H1 (cell line): Measurements from ENCODE around the gene PTPN5. TPM values are rescaled to one million over a fixed set of nuclear protein-coding genes. Genes with fewer than 3 reads are reported as not detected.

Source experiments
- CTCF ChIA-PET: fragments of 300-600 bp; sonication (Branson Sonifier 250); formaldehyde crosslinking; loops from one replicate; lab custom pipeline; 2021; ENCODE audit not compliant: partially characterized antibody; lab: Charles Lee
- POLR2A ChIA-PET: fragments of 300-600 bp; sonication (Branson Sonifier 250); formaldehyde crosslinking; loops from one replicate; lab custom pipeline; 2021; ENCODE audit warnings: inconsistent platforms; ENCODE audit not compliant: partially characterized antibody; lab: Charles Lee
- DNase-seq, 2 experiments: peaks; one replicate each; pipeline versions ENCODE4 v3.0.0 to v3.0.0-alpha.2; 2010 to 2022; ENCODE audit warnings: low spot score in 2 of 2, low read depth in 1 of 2, mixed read lengths in 1 of 2
- FAIRE-seq: peaks from 2 replicates; lab custom pipeline; 2011; peaks lifted over from hg19 to GRCh38; lab: Jason Lieb, UNC
- H2AFZ ChIP-seq: 2 replicates; pipeline ENCODE4 v1.8.1; 2012; ENCODE audit warnings: low read length, inconsistent platforms
- H2AK5ac ChIP-seq: 2 replicates; pipeline ENCODE4 v1.6.1; 2013; ENCODE audit warnings: low read depth, low read length
- H2BK120ac ChIP-seq: replicated peaks from 2 replicates; pipeline ENCODE3; 2013; ENCODE audit warnings: low read depth, low read length, inconsistent platforms
- H2BK12ac ChIP-seq: 2 replicates; pipeline ENCODE4 v1.6.1; 2013; ENCODE audit warnings: low read depth, low read length
- H2BK15ac ChIP-seq: 2 replicates; pipeline ENCODE4 v1.6.1; 2013; ENCODE audit warnings: low read length
- H2BK20ac ChIP-seq: 2 replicates; pipeline ENCODE4 v1.6.1; 2013; ENCODE audit warnings: low read length
- H2BK5ac ChIP-seq: 2 replicates; pipeline ENCODE4 v1.6.1; 2013; ENCODE audit warnings: low read depth, low read length
- H3K14ac ChIP-seq: 2 replicates; pipeline ENCODE4 v1.6.1; 2013; ENCODE audit warnings: inconsistent platforms; ENCODE audit not compliant: insufficient read length
- H3K18ac ChIP-seq: 2 replicates; pipeline ENCODE4 v1.6.1; 2013; ENCODE audit warnings: low read length; ENCODE audit errors: extremely low read depth
- H3K23ac ChIP-seq: 2 replicates; pipeline ENCODE4 v1.6.1; 2013; ENCODE audit warnings: inconsistent platforms; ENCODE audit not compliant: insufficient read length
- H3K23me2 ChIP-seq: 2 replicates; pipeline ENCODE4 v1.6.1; 2013; ENCODE audit warnings: low read depth, low read length
- H3K27ac ChIP-seq: 2 replicates; pipeline ENCODE4 v1.6.1; 2011; ENCODE audit warnings: low read depth, low read length, inconsistent platforms
- H3K27me3 ChIP-seq, 4 experiments: replicated peaks in 1 of 4; 1 replicate in 1 of 4; 2 replicates in 3 of 4; pipeline versions ENCODE4 v1.6.1 to v1.8.1; 2011 to 2013; ENCODE audit warnings: low read length in 3 of 4, mild to moderate bottlenecking in 3 of 4, inconsistent platforms in 2 of 4, mixed read lengths in 2 of 4, moderate library complexity in 1 of 4; ENCODE audit not compliant: control insufficient read depth in 3 of 4, insufficient read depth in 3 of 4; ENCODE audit errors: extremely low read depth in 1 of 4
- H3K36me3 ChIP-seq, 4 experiments: 2 replicates each; pipeline versions ENCODE4 v1.6.1 to v1.8.1; 2011 to 2013; ENCODE audit warnings: mild to moderate bottlenecking in 4 of 4, low read length in 3 of 4, moderate library complexity in 2 of 4, control low read depth in 1 of 4, inconsistent platforms in 1 of 4; ENCODE audit not compliant: insufficient read depth in 4 of 4, control insufficient read depth in 2 of 4
- H3K4ac ChIP-seq: replicated peaks from 2 replicates; pipeline ENCODE3; 2013; ENCODE audit warnings: low read length, low read depth, mixed read lengths, inconsistent platforms; ENCODE audit not compliant: insufficient read length
- H3K4me1 ChIP-seq, 4 experiments: replicated peaks in 1 of 4; 1 replicate in 1 of 4; 2 replicates in 3 of 4; pipeline versions ENCODE4 v1.6.1 to v1.8.1; 2011 to 2013; ENCODE audit warnings: low read length in 3 of 4, inconsistent platforms in 2 of 4, mixed read lengths in 1 of 4; ENCODE audit not compliant: insufficient read depth in 4 of 4, control insufficient read depth in 3 of 4
- H3K4me2 ChIP-seq, 2 experiments: 2 replicates each; pipeline versions ENCODE4 v1.6.1 to v1.8.1; 2011 to 2013; ENCODE audit warnings: low read depth in 2 of 2, low read length in 2 of 2, control low read depth in 1 of 2, inconsistent platforms in 1 of 2, mild to moderate bottlenecking in 1 of 2; ENCODE audit not compliant: insufficient read depth in 1 of 2
- H3K4me3 ChIP-seq, 4 experiments: fragments of 200-600, 300-600 bp in 1 of 4; sonication (generic), shearing (Covaris generic), sonication (Bioruptor Twin) in 1 of 4; 2 replicates each; pipeline versions ENCODE4 v1.5.1 to v1.8.1; 2011 to 2016; ENCODE audit warnings: low read length in 4 of 4, low read depth in 3 of 4, control low read depth in 2 of 4, inconsistent platforms in 2 of 4, mild to moderate bottlenecking in 2 of 4, mixed read lengths in 1 of 4, moderate library complexity in 1 of 4; ENCODE audit not compliant: insufficient read depth in 2 of 4; ENCODE audit errors: extremely low read depth in 1 of 4
- H3K56ac ChIP-seq: replicated peaks from 2 replicates; pipeline ENCODE3; 2013; ENCODE audit warnings: low read depth, mild to moderate bottlenecking, mixed read lengths, low read length, inconsistent platforms; ENCODE audit not compliant: insufficient read length
- H3K79me1 ChIP-seq: 2 replicates; pipeline ENCODE4 v1.6.1; 2013; ENCODE audit warnings: low read depth, low read length, control low read depth
- H3K79me2 ChIP-seq, 2 experiments: 2 replicates each; pipeline versions ENCODE4 v1.6.1 to v1.8.1; 2012 to 2013; ENCODE audit warnings: low read length in 2 of 2, mild to moderate bottlenecking in 2 of 2, inconsistent platforms in 1 of 2; ENCODE audit not compliant: insufficient read depth in 2 of 2, control insufficient read depth in 1 of 2
- H3K9ac ChIP-seq, 4 experiments: replicated peaks in 1 of 4; 1 replicate in 1 of 4; 2 replicates in 3 of 4; pipeline versions ENCODE4 v1.6.1 to v1.8.1; 2011 to 2013; ENCODE audit warnings: low read depth in 3 of 4, low read length in 3 of 4, control low read depth in 2 of 4, mild to moderate bottlenecking in 2 of 4, moderate library complexity in 2 of 4, inconsistent platforms in 1 of 4; ENCODE audit errors: extremely low read depth in 1 of 4
- H3K9me3 ChIP-seq, 2 experiments: 2 replicates each; pipeline versions ENCODE4 v1.6.1 to v1.8.1; 2012 to 2013; ENCODE audit warnings: mild to moderate bottlenecking in 2 of 2, moderate library complexity in 2 of 2, control low read depth in 1 of 2, inconsistent platforms in 1 of 2, low read depth in 1 of 2, low read length in 1 of 2, mixed read lengths in 1 of 2; ENCODE audit not compliant: insufficient read depth in 2 of 2
- H4K20me1 ChIP-seq, 2 experiments: replicated peaks in 1 of 2; 2 replicates each; pipeline versions ENCODE3 to v1.8.1; 2011 to 2013; ENCODE audit warnings: inconsistent platforms in 2 of 2, low read length in 2 of 2, mild to moderate bottlenecking in 1 of 2; ENCODE audit not compliant: insufficient read depth in 2 of 2, control insufficient read depth in 1 of 2
- H4K5ac ChIP-seq: 2 replicates; pipeline ENCODE4 v1.6.1; 2013; ENCODE audit warnings: low read length, low read depth, mixed read lengths, inconsistent platforms; ENCODE audit not compliant: insufficient read length
- H4K8ac ChIP-seq: 2 replicates; pipeline ENCODE4 v1.8.0; 2013; ENCODE audit warnings: mild to moderate bottlenecking, moderate library complexity, low read length, inconsistent platforms; ENCODE audit not compliant: insufficient read depth; ENCODE audit errors: extremely low read depth
- H4K91ac ChIP-seq: replicated peaks from 2 replicates; pipeline ENCODE3; 2013; ENCODE audit warnings: low read length, mixed read lengths, inconsistent platforms; ENCODE audit not compliant: insufficient read length
- BACH1 ChIP-seq: IDR thresholded peaks from 2 replicates; pipeline ENCODE4 v1.6.1; 2012; ENCODE audit warnings: low read length, improper control_type of control experiment
- BRCA1 ChIP-seq: IDR thresholded peaks from 2 replicates; pipeline ENCODE4 v1.6.1; 2012; ENCODE audit warnings: low read depth, low read length, improper control_type of control experiment
- CEBPB ChIP-seq: IDR thresholded peaks from 2 replicates; pipeline ENCODE4 v1.6.1; 2012; ENCODE audit warnings: low read depth, low read length
- CTCF ChIP-seq, 3 experiments: IDR thresholded peaks; 1 replicate in 2 of 3; 2 replicates in 1 of 3; pipeline versions ENCODE4 v1.5.1 to v1.6.1; 2011; ENCODE audit warnings: low read length in 3 of 3, mild to moderate bottlenecking in 3 of 3, inconsistent platforms in 2 of 3, low read depth in 1 of 3, moderate library complexity in 1 of 3; ENCODE audit not compliant: insufficient read depth in 1 of 3; ENCODE audit errors: control extremely low read depth in 1 of 3
- EZH2 ChIP-seq: fragments of 200-600 bp; sonication (generic); IDR thresholded peaks from 2 replicates; pipeline ENCODE4 v1.7.1; 2012; ENCODE audit warnings: low read depth, mild to moderate bottlenecking, moderate library complexity, low read length, inconsistent platforms; ENCODE audit not compliant: severe bottlenecking
- JUN ChIP-seq: IDR thresholded peaks from 2 replicates; pipeline ENCODE4 v1.6.1; 2011; ENCODE audit warnings: low read depth, mild to moderate bottlenecking, improper control_type of control experiment, low read length
- JUND ChIP-seq: IDR thresholded peaks from 2 replicates; pipeline ENCODE4 v1.6.1; 2011; ENCODE audit warnings: mild to moderate bottlenecking, improper control_type of control experiment, low read length
- NANOG ChIP-seq: IDR thresholded peaks from 2 replicates; pipeline ENCODE4 v1.6.1; 2011; ENCODE audit warnings: low read length, low read depth, mild to moderate bottlenecking, inconsistent platforms; ENCODE audit not compliant: insufficient read depth, poor library complexity, severe bottlenecking
- PHF8 ChIP-seq: fragments of 200-600 bp; sonication (generic); conservative IDR thresholded peaks from 2 replicates; pipeline ENCODE4 v1.7.1; 2012; ENCODE audit warnings: low read depth, mild to moderate bottlenecking, inconsistent platforms, low read length, moderate library complexity
- SP2 ChIP-seq: IDR thresholded peaks from 2 replicates; pipeline ENCODE4 v1.6.1; 2012; ENCODE audit warnings: mild to moderate bottlenecking, low read length, inconsistent platforms
- TAF7 ChIP-seq: optimal IDR thresholded peaks from 2 replicates; pipeline ENCODE3; 2011; ENCODE audit warnings: low read depth, mild to moderate bottlenecking, inconsistent platforms, low read length, moderate library complexity, borderline replicate concordance
- TBP ChIP-seq: IDR thresholded peaks from 2 replicates; pipeline ENCODE4 v1.6.1; 2011; ENCODE audit warnings: low read depth, low read length, improper control_type of control experiment
- WGBS, 2 experiments: shearing (Covaris generic) in 1 of 2; methylation state at CpG; one replicate each; pipeline versions ENCODE4 v1.1.6 to v1.1.7; 2013 to 2015; ENCODE audit warnings: low lambda C conversion rate in 2 of 2, mixed read lengths in 2 of 2, inconsistent platforms in 1 of 2, low coverage in 1 of 2, missing lambda C conversion rate in 1 of 2; ENCODE audit not compliant: insufficient replicate concordance in 2 of 2, insufficient coverage in 1 of 2, insufficient read length in 1 of 2; ENCODE audit errors: extremely low coverage in 1 of 2, missing lambda C conversion rate in 1 of 2; 5-methylcytosine and 5-hydroxymethylcytosine counted together
- polyA plus RNA-seq, 7 experiments: library from polyadenylated mRNA; depleted of rRNA in 3 of 7; stranded (reverse) in 5 of 7; unstranded in 2 of 7; fragments of >200 nt in 5 of 7; fragments of 200-250 nt in 2 of 7; gene quantifications; 1 replicate in 5 of 7; 2 replicates in 1 of 7; 4 replicates in 1 of 7; pipeline versions ENCODE4 v1.2.1 to v1.2.3, GENCODE V29; 2011 to 2013; ENCODE audit warnings: missing spikeins in 2 of 7, mixed read lengths in 2 of 7
- total RNA-seq: library from RNA; stranded (reverse); fragmentation: NEBNext Ultra II Directional; extraction: Animal tissue kit (Norgen Biotek cat#: 25700); gene quantifications from 2 replicates; pipeline ENCODE4 v1.2.1, GENCODE V29; 2021

PTPN5 gene
- total and polyA plus RNA-seq, 2 of the 8 experiments (the other 6 are each of a cell fraction or from before 2014, with no cell fraction given), result 8.4 to 12.9 TPM

DNA sequence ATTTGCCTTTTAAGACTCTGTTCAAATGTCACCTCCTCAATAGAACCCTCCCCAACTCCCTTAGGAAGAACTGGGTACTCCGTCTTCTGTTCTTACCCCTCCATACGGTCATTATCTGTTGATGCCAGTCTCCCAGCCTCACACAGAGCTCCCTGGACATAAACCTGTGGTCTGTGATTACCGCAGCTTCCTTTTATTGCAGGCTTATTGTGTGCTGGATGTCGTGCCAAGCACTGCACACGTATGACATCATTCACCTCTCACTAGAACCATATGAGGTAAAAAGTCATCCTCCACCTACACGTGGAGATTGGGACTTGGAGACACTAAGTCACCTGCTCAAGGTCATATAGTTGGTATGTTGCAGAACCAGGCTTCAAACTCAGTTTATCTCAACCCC is 15.3 kb downstream of the PTPN5 start:
- H4K91ac ChIP-seq, result no peak overlapping the region
- no peak overlapping the region for H3K4me3 ChIP-seq
- H2AK5ac ChIP-seq, result no peak overlapping the region
- CTCF ChIA-PET, result interaction anchor here (1.0 to 12.1 kb wide), 14 partner anchors 8 to 125 kb away, joined by 3 to 363 read pairs (median 5); partner anchors contain the start of gene PTPN5
- H2AFZ ChIP-seq, result no peak overlapping the region
- FAIRE-seq, result no peak
- DNase-seq, result no peak
- no peak overlapping the region for H2BK20ac ChIP-seq
- no peak overlapping the region for H2BK12ac ChIP-seq
- WGBS, 2 experiments, result 85% methylated on average over 6 of the region's 6 CpGs; no CpG with 5 or more reads in 1 of the 2 experiments
- no peak overlapping the region for H3K4me2 ChIP-seq
- H3K18ac ChIP-seq, result no peak overlapping the region
- no peaks in the 10 kb centered on the region for H3K9me3 ChIP-seq
- no peak overlapping the region for H4K5ac ChIP-seq
- H2BK5ac ChIP-seq, result no peak overlapping the region
- no peak overlapping the region for H3K9ac ChIP-seq
- TF ChIP-seq PHF8 (no peak), NANOG (no peak), JUN (no peak), SP2 (no peak), CEBPB (no peak), TBP (no peak), TAF7 (no peak), BRCA1 (no peak), JUND (no peak), BACH1 (no peak), EZH2 (no peak), CTCF (IDR thresholded peaks at IDR 0.05; ENCODE audit: control extremely low read depth in 1 of 3, insufficient read depth in 1 of 3, low read depth in 1 of 3, low read length in 3 of 3) (no peak)
- H3K27ac ChIP-seq, result no peak overlapping the region
- no peak overlapping the region for H3K14ac ChIP-seq
- H3K36me3 ChIP-seq, result no peaks in the 10 kb centered on the region
- 0 out of 7 replicates have a peak, but pooled peaks cover 0 to under 1% (median 0%) of the 10 kb centered on the region in 4 experiments for H3K27me3 ChIP-seq
- H3K23me2 ChIP-seq, result no peaks in the 10 kb centered on the region
- no peaks in the 10 kb centered on the region for H3K79me1 ChIP-seq
- POLR2A ChIA-PET, result no interaction called here
- no peak overlapping the region for H3K4ac ChIP-seq
- no peak overlapping the region for H3K56ac ChIP-seq
- no peaks in the 10 kb centered on the region for H3K79me2 ChIP-seq
- no peak overlapping the region for H4K8ac ChIP-seq
- no peak overlapping the region for H2BK15ac ChIP-seq
- H4K20me1 ChIP-seq, result no peaks in the 10 kb centered on the region
- no peak overlapping the region for H2BK120ac ChIP-seq
- no peak overlapping the region for H3K23ac ChIP-seq
- peaks cover 0 to 32% (median 8%) of the 10 kb centered on the region in 4 experiments; a peak in 6 of 7 replicates for H3K4me1 ChIP-seq
